Brain pericyte (primary cell): ENCODE results near the gene MCOLN1.

Source experiments
- DNase-seq: peaks from one replicate; pipeline ENCODE4 v3.0.0-alpha.2; 2012; ENCODE audit warnings: low read depth, low spot score

Gene MCOLN1

GRCh38 chr19:7502552-7502951, 19.9 kb upstream of the MCOLN1 start:
- DNase-seq, result no peak

GRCh38 chr19:7504684-7505083, 17.7 kb upstream of the MCOLN1 start:
- no peak for DNase-seq

- no peak for DNase-seq
Observed at GRCh38 chr19:7505288-7505681, 17.1 kb upstream of the MCOLN1 start.

- no peak for DNase-seq
Observed at GRCh38 chr19:7505682-7506384, 16.6 kb upstream of the MCOLN1 start.

- DNase-seq, result no peak
Observed at GRCh38 chr19:7506385-7507328, 15.8 kb upstream of the MCOLN1 start.

- no peak for DNase-seq
Observed at GRCh38 chr19:7507884-7508283, 14.5 kb upstream of the MCOLN1 start.

- no peak for DNase-seq
Observed at GRCh38 chr19:7509625-7510024, 12.8 kb upstream of the MCOLN1 start.

GRCh38 chr19:7512400-7512851, 10.0 kb upstream of the MCOLN1 start:
- no peak for DNase-seq

GRCh38 chr19:7513809-7514642, 8.4 kb upstream of the MCOLN1 start:
- DNase-seq, result no peak

GRCh38 chr19:7515110-7515644, 7.2 kb upstream of the MCOLN1 start:
- DNase-seq, result no peak

GRCh38 chr19:7515645-7516151, 6.7 kb upstream of the MCOLN1 start, which contains the start of gene ZNF358:
Gene ZNF358, plus strand, starts transcription at chr19:7516103. Its CDS starts 3,140 bp downstream, at chr19:7519243.
- no peak for DNase-seq

GRCh38 chr19:7516333-7516732, 6.1 kb upstream of the MCOLN1 start:
- no peak for DNase-seq

- no peak for DNase-seq
Observed at GRCh38 chr19:7516878-7517277, 5.5 kb upstream of the MCOLN1 start.

GRCh38 chr19:7519361-7520130, 2.9 kb upstream of the MCOLN1 start:
- no peak for DNase-seq

- no peak for DNase-seq
Observed at GRCh38 chr19:7520131-7521051, 2.0 kb upstream of the MCOLN1 start.

GRCh38 chr19:7521551-7522071, 813 bp upstream of the MCOLN1 start:
- no peak for DNase-seq

- no peak for DNase-seq
Observed at GRCh38 chr19:7522923-7523667, 671 bp downstream of the MCOLN1 start.

GRCh38 chr19:7524523-7524922, 2.1 kb downstream of the MCOLN1 start:
- no peak for DNase-seq
